HepG2 (cell line): ENCODE measurements around the gene ANLN. TPM values are rescaled to one million over a fixed set of nuclear protein-coding genes. Genes with fewer than 3 reads are reported as not detected.

Source experiments
- ATAC-seq: fragments of 200-7000 bp; cut with Tn5 transposase; 3 replicates; pipeline ENCODE4 v1.9.1; 2020; ENCODE audit warnings: mild to moderate bottlenecking, moderate library complexity
- BruUV-seq: library from RNA; stranded (reverse); fragments of 400-500 nt; replicated peaks from 2 replicates; lab custom pipeline; 2021; lab: Mats Ljungman, UMichigan
- CTCF ChIA-PET: fragments of 300-600 bp; formaldehyde crosslinking; extraction: SDS; loops from one replicate; lab custom pipeline; 2021; ENCODE audit warnings: low total read pairs, inconsistent platforms, low intra/inter-chr PET ratio; lab: Yijun Ruan, JAX
- POLR2A ChIA-PET: fragments of 350-600 bp; sonication (Branson Sonifier 250); formaldehyde crosslinking; loops from one replicate; lab custom pipeline; 2020; ENCODE audit warnings: antibody characterized with exemption, inconsistent platforms; lab: Yijun Ruan, JAX
- DNase-seq: peaks from one replicate; pipeline ENCODE4 v3.0.0-alpha.2; 2015; ENCODE audit warnings: low spot score
- FAIRE-seq: peaks from 3 replicates; lab custom pipeline; 2011; peaks lifted over from hg19 to GRCh38; lab: Jason Lieb, UNC
- H2AFZ ChIP-seq: one replicate; pipeline ENCODE4 v1.6.1; 2011; ENCODE audit warnings: low read length, inconsistent platforms
- H3K27ac ChIP-seq: fragments of 300-600 bp; 3 replicates; pipeline ENCODE4 v1.8.0; 2011; ENCODE audit warnings: mixed run types, mild to moderate bottlenecking, mixed read lengths, low read length, inconsistent platforms; ENCODE audit not compliant: insufficient read depth; ENCODE audit errors: extremely low read length
- H3K27me3 ChIP-seq, 2 experiments: fragments of 200-600 bp in 1 of 2; 2 replicates in 1 of 2; 3 replicates in 1 of 2; pipeline versions ENCODE4 v1.6.0 to v1.8.0; 2011; ENCODE audit warnings: low read length in 2 of 2, mild to moderate bottlenecking in 2 of 2, moderate library complexity in 2 of 2, inconsistent platforms in 1 of 2; ENCODE audit not compliant: insufficient read depth in 2 of 2, control insufficient read depth in 1 of 2
- H3K36me3 ChIP-seq, 2 experiments: fragments of 200-600 bp in 1 of 2; replicated peaks in 1 of 2; 2 replicates in 1 of 2; 3 replicates in 1 of 2; pipeline versions ENCODE4 v1.5.1 to v1.8.0; 2011; ENCODE audit warnings: low read length in 2 of 2, inconsistent platforms in 1 of 2; ENCODE audit not compliant: insufficient read depth in 2 of 2, control insufficient read depth in 1 of 2
- H3K4me1 ChIP-seq: 2 replicates; pipeline ENCODE4 v1.5.1; 2012; ENCODE audit warnings: low read length, inconsistent platforms; ENCODE audit not compliant: insufficient read depth
- H3K4me2 ChIP-seq: 2 replicates; pipeline ENCODE4 v1.6.0; 2011; ENCODE audit warnings: low read depth, low read length, inconsistent platforms
- H3K4me3 ChIP-seq, 3 experiments: fragments of 200-600 bp in 1 of 3; sonication (generic), shearing (Covaris generic) in 1 of 3; replicated peaks in 1 of 3; 2 replicates each; pipeline ENCODE4 v1.5.1; 2011 to 2016; ENCODE audit warnings: low read length in 3 of 3, inconsistent platforms in 2 of 3, low read depth in 2 of 3, mild to moderate bottlenecking in 2 of 3, control low read depth in 1 of 3, mixed read lengths in 1 of 3; ENCODE audit not compliant: insufficient read depth in 1 of 3
- H3K79me2 ChIP-seq: one replicate; pipeline ENCODE4 v1.6.1; 2011; ENCODE audit warnings: low read length, inconsistent platforms; ENCODE audit not compliant: insufficient read depth
- H3K9ac ChIP-seq: 2 replicates; pipeline ENCODE4 v1.6.0; 2011; ENCODE audit warnings: mild to moderate bottlenecking, low read depth, low read length, inconsistent platforms; ENCODE audit not compliant: insufficient read depth
- H3K9me3 ChIP-seq: 2 replicates; pipeline ENCODE4 v1.5.1; 2012; ENCODE audit warnings: mild to moderate bottlenecking, low read length
- H4K20me1 ChIP-seq: 2 replicates; pipeline ENCODE4 v1.6.0; 2011; ENCODE audit warnings: inconsistent platforms, mild to moderate bottlenecking, low read length, moderate library complexity; ENCODE audit not compliant: insufficient read depth
- HOXA7 ChIP-seq: sonication (generic); formaldehyde crosslinking; IDR thresholded peaks from 2 replicates; pipeline ENCODE4 v1.8.1; 2022; ENCODE audit warnings: mild to moderate bottlenecking, missing genetic modification reagents, moderate library complexity
- NR2F2 ChIP-seq: IDR thresholded peaks from 2 replicates; pipeline ENCODE4 v1.6.1; 2012; ENCODE audit warnings: low read depth, inconsistent platforms, borderline replicate concordance
- POGZ ChIP-seq: sonication (generic); formaldehyde crosslinking; IDR thresholded peaks from 2 replicates; pipeline ENCODE4 v1.4.0; 2020; ENCODE audit warnings: mild to moderate bottlenecking, missing genetic modification reagents
- POLR2AphosphoS2 ChIP-seq: IDR thresholded peaks from 2 replicates; pipeline ENCODE4 v1.6.1; 2011; ENCODE audit warnings: low read depth, low read length, improper control_type of control experiment
- YEATS4 ChIP-seq: sonication (generic); formaldehyde crosslinking; IDR thresholded peaks from 2 replicates; pipeline ENCODE4 v1.4.0; 2020; ENCODE audit warnings: missing genetic modification reagents, borderline replicate concordance
- ZNF337 ChIP-seq: sonication (generic); formaldehyde crosslinking; IDR thresholded peaks from 2 replicates; pipeline ENCODE4 v1.5.1; 2020; ENCODE audit warnings: missing genetic modification reagents, low read depth, mild to moderate bottlenecking, borderline replicate concordance
- ZNF546 ChIP-seq: sonication (generic); formaldehyde crosslinking; conservative IDR thresholded peaks from 2 replicates; pipeline ENCODE4 v1.8.1; 2023; ENCODE audit warnings: mild to moderate bottlenecking, missing genetic modification reagents
- ZNF549 ChIP-seq: sonication (generic); formaldehyde crosslinking; IDR thresholded peaks from 2 replicates; pipeline ENCODE4 v1.5.0; 2020; ENCODE audit warnings: missing genetic modification reagents
- ZNF83 ChIP-seq: sonication (generic); formaldehyde crosslinking; IDR thresholded peaks from 2 replicates; pipeline ENCODE4 v1.4.0; 2020; ENCODE audit warnings: missing genetic modification reagents, mild to moderate bottlenecking, borderline replicate concordance
- WGBS: methylation state at CpG from one replicate; pipeline ENCODE4 v1.1.6; 2017; ENCODE audit warnings: low lambda C conversion rate; 5-methylcytosine and 5-hydroxymethylcytosine counted together
- in situ Hi-C: cut with HindIII; loops from 2 replicates; pipeline ENCODE4 v1.10.0; 2017; ENCODE audit warnings: low pct_unique_long_range_greater_than_20kb; ENCODE audit not compliant: extremely low pct_ligation_motif_present
- intact Hi-C: fragments of 100-400 bp; cut with micrococcal nuclease; formaldehyde crosslinking; loops from one replicate; pipeline ENCODE4 v1.10.0; 2022; ENCODE audit not compliant: unreplicated experiment
- polyA plus RNA-seq, 8 experiments: library from polyadenylated mRNA; depleted of rRNA in 3 of 8; stranded (reverse) in 7 of 8; unstranded in 1 of 8; fragments of >200 nt; fragmentation: Illumina TruSeq in 4 of 8; extraction: Trizol in 4 of 8; gene quantifications; 2 replicates each; pipeline versions ENCODE4 v1.2.1 to v1.2.3, GENCODE V29; 2011 to 2016; ENCODE audit warnings: low read depth in 4 of 8, missing spikeins in 1 of 8, mixed read lengths in 1 of 8; ENCODE audit not compliant: insufficient read depth in 1 of 8
- total RNA-seq, 5 experiments: library from RNA; depleted of rRNA; stranded (reverse); fragments of >200 nt; fragmentation: Illumina TruSeq; extraction: Trizol; gene quantifications; 2 replicates each; pipeline ENCODE4 v1.2.3, GENCODE V29; 2016; ENCODE audit warnings: low read depth in 1 of 5
- TF ChIP-seq, protein P1 (sequence below): sonication (generic); formaldehyde crosslinking; IDR thresholded peaks from 2 replicates; pipeline ENCODE4 v1.5.1; 2020; ENCODE audit warnings: mild to moderate bottlenecking, missing genetic modification reagents, borderline replicate concordance
- TF ChIP-seq, protein P2 (sequence below): sonication (generic); formaldehyde crosslinking; IDR thresholded peaks from 2 replicates; pipeline ENCODE4 v1.5.1; 2020; ENCODE audit warnings: missing genetic modification reagents, mild to moderate bottlenecking, borderline replicate concordance
- TF ChIP-seq, protein P3 (sequence below): IDR thresholded peaks from 2 replicates; pipeline ENCODE4 v1.6.1; 2016; ENCODE audit warnings: missing biosample characterization, missing genetic modification reagents, low read depth

ANLN gene
- total and polyA plus RNA-seq, 2 of the 13 experiments (the other 11 are each of a cell fraction or from before 2014, with no cell fraction given), result 20.0 to 72.0 TPM

DNA sequence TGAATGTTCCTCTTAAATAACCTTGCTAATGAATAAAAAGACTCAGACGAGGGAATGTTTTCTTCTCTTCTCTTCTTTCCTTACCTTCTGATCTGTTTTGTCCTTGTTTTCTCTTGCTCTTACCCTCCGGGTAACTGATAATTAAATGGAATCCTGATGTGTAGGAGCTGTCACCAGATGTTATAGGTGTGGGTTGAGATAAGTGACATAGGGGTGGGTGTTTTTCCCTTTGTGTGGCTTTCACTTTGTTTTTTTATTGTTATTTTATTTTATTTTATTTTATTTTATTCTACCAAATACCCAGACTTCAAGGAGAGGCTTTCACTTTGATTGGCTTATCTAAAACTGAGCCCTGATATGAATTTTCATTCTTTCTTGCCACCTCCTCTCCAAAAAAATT lies 25.5 kb downstream of the ANLN start:
- H4K20me1 ChIP-seq, result no peaks in the 10 kb centered on the region
- BruUV-seq, result no TSS peak
- no peak for DNase-seq
- no peak overlapping the region for H3K9ac ChIP-seq
- no peaks in the 10 kb centered on the region for H3K9me3 ChIP-seq
- WGBS, result 99% methylated on average over 2 of the region's 2 CpGs
- ChIA-PET CTCF (no interaction called here), POLR2A (no interaction called here)
- H2AFZ ChIP-seq, result no peak overlapping the region
- no peak overlapping the region for H3K4me2 ChIP-seq
- no peaks in the 10 kb centered on the region for H3K27me3 ChIP-seq
- in situ Hi-C loops, result no loop called here
- no peaks in the 10 kb centered on the region for H3K4me1 ChIP-seq
- no peaks in the 10 kb centered on the region for H3K79me2 ChIP-seq
- no peak for FAIRE-seq
- no peak overlapping the region for H3K27ac ChIP-seq
- ATAC-seq, result no peak
- TF ChIP-seq, protein P1, sequence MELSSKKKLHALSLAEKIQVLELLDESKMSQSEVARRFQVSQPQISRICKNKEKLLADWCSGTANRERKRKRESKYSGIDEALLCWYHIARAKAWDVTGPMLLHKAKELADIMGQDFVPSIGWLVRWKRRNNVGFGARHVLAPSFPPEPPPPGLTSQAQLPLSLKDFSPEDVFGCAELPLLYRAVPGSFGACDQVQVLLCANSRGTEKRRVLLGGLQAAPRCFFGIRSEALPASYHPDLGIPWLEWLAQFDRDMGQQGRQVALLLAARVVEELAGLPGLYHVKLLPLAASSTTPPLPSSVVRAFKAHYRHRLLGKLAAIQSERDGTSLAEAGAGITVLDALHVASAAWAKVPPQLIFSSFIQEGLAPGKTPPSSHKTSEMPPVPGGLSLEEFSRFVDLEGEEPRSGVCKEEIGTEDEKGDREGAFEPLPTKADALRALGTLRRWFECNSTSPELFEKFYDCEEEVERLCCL (CRISPR knock-in tag), result no peak
- no peak for TF ChIP-seq POGZ (CRISPR knock-in tag)
- TF ChIP-seq ZNF546 (CRISPR knock-in tag), result no peak
- TF ChIP-seq, protein P2, sequence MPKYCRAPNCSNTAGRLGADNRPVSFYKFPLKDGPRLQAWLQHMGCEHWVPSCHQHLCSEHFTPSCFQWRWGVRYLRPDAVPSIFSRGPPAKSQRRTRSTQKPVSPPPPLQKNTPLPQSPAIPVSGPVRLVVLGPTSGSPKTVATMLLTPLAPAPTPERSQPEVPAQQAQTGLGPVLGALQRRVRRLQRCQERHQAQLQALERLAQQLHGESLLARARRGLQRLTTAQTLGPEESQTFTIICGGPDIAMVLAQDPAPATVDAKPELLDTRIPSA (CRISPR knock-in tag), result no peak
- no peak for TF ChIP-seq NR2F2
- TF ChIP-seq HOXA7 (CRISPR knock-in tag), result no peak
- no peak for TF ChIP-seq YEATS4 (CRISPR knock-in tag)
- no peak for TF ChIP-seq POLR2AphosphoS2
- TF ChIP-seq, protein P3, sequence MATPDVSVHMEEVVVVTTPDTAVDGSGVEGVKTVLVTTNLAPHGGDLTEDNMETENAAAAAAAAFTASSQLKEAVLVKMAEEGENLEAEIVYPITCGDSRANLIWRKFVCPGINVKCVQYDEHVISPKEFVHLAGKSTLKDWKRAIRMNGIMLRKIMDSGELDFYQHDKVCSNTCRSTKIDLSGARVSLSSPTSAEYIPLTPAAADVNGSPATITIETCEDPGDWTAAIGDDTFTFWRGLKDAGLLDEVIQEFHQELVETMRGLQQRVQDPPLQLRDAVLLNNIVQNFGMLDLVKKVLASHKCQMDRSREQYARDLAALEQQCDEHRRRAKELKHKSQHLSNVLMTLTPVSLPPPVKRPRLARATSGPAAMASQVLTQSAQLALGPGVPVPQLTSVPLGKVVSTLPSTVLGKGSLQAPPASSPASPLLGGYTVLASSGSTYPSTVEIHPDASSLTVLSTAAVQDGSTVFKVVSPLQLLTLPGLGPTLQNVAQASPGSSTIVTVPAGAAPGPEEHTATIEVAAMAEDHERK (CRISPR knock-in tag), result no peak
- TF ChIP-seq ZNF549 (CRISPR knock-in tag), result no peak
- TF ChIP-seq ZNF337 (CRISPR knock-in tag), result no peak
- TF ChIP-seq ZNF83 (CRISPR knock-in tag), result no peak
- H3K36me3 ChIP-seq, result peaks cover 17 to 70% of the 10 kb centered on the region in 2 experiments
- H3K4me3 ChIP-seq, result no peak overlapping the region
- intact Hi-C loops, result no loop called here
